Thyroid gland (tissue), 4 donors: ENCODE data around the gene PHF13. TPM values are rescaled to one million over a fixed set of nuclear protein-coding genes. Genes with fewer than 3 reads are reported as not detected.

Experiments
- DNase-seq, 2 donors: peaks; one replicate each; pipeline ENCODE4 v3.0.0-alpha.2; 2019
- H3K27ac ChIP-seq, 3 donors: fragments of 200-600 bp; sonication (generic); 1 replicate in 2 of 3; 2 replicates in 1 of 3; pipeline ENCODE4 v1.5.1; 2016 to 2019; ENCODE audit warnings: mild to moderate bottlenecking in 1 of 3, moderate library complexity in 1 of 3
- H3K27me3 ChIP-seq: fragments of 200-600 bp; sonication (generic); one replicate; pipeline ENCODE4 v1.5.1; 2019
- H3K36me3 ChIP-seq, 2 donors: fragments of 200-600 bp; sonication (generic); one replicate each; pipeline ENCODE4 v1.5.1; 2016 to 2019
- H3K4me1 ChIP-seq, 2 donors: fragments of 200-600 bp; sonication (generic); one replicate each; pipeline ENCODE4 v1.5.1; 2017 to 2019
- H3K4me3 ChIP-seq, 3 donors: fragments of 200-600 bp; sonication (generic); replicated peaks in 1 of 3; 1 replicate in 2 of 3; 2 replicates in 1 of 3; pipeline ENCODE4 v1.5.1; 2016; ENCODE audit warnings: mild to moderate bottlenecking in 1 of 3
- H3K9me3 ChIP-seq: fragments of 200-600 bp; sonication (generic); one replicate; pipeline ENCODE4 v1.5.1; 2017
- CTCF ChIP-seq, 6 experiments: fragments of 200-600 bp in 3 of 6; fragments of 450-650 bp in 3 of 6; sonication (generic) in 3 of 6; IDR thresholded peaks; one replicate each; pipeline ENCODE4 v1.5.1; 2016 to 2019; ENCODE audit warnings: antibody characterized with exemption in 6 of 6, mild to moderate bottlenecking in 2 of 6, inconsistent platforms in 1 of 6, moderate library complexity in 1 of 6
- POLR2A ChIP-seq, 2 donors: fragments of 450-650 bp; IDR thresholded peaks; one replicate each; pipeline ENCODE4 v1.6.1; 2017; ENCODE audit warnings: antibody characterized with exemption in 2 of 2, mild to moderate bottlenecking in 2 of 2, moderate library complexity in 1 of 2
- WGBS, 2 donors: methylation state at CpG; one replicate each; pipeline ENCODE4 v1.1.5; 2017; 5-methylcytosine and 5-hydroxymethylcytosine counted together
- intact Hi-C: fragments of 100-400 bp; cut with DNase I; formaldehyde crosslinking; loops from one replicate; pipeline ENCODE4 v1.15.1; 2023
- total RNA-seq, 4 donors: library from RNA; depleted of rRNA; stranded (reverse); fragments of >200 nt; gene quantifications; one replicate each; pipeline ENCODE4 v1.2.3, GENCODE V29; 2016

The PHF13 gene
- total RNA-seq: 10 to 100 TPM in 1 of 4 donors, 1 to 10 TPM in 3; 7.8 to 14.1 (median 9.5) TPM

GRCh38 chr1:6613361-6614018 lies at the start of gene PHF13:
Gene PHF13 (plus strand): TSS chr1:6613731. CDS start chr1:6614067, 336 bp downstream.
- peak within 1 kb of the TSS; percentile 69 to 100 (median 96) for H3K4me3 ChIP-seq
- H3K27ac ChIP-seq: peak within 1 kb of the TSS; percentile 93 to 95 (median 94)
- peaks cover 8 to 25% of the 10 kb centered on the region in 2 donors for H3K4me1 ChIP-seq
- TF ChIP-seq POLR2A (IDR thresholded peaks at IDR 0.05) (peak in 1 of 2 donors; percentile 75), CTCF (IDR thresholded peaks at IDR 0.05) (no peak)
- no peaks in the 10 kb centered on the region for H3K27me3 ChIP-seq
- H3K36me3 ChIP-seq: no peaks in the 10 kb centered on the region
- WGBS, 2 donors: no CpG with 5 or more reads among the region's 84 CpGs
- no peaks in the 10 kb centered on the region for H3K9me3 ChIP-seq
- intact Hi-C loops: loop anchor here (2.0 kb wide), 1 partner anchor 13 kb away; no protein-coding TSS in a partner anchor
- peak; percentile 99 to 100 for DNase-seq

- H3K4me3 ChIP-seq: no peak overlapping the region
- DNase-seq: no peak
- 89 to 91% methylated on average over 11 of the region's 11 CpGs for WGBS, 2 donors
- H3K27me3 ChIP-seq: no peaks in the 10 kb centered on the region
- no peak for TF ChIP-seq CTCF (IDR thresholded peaks at IDR 0.05)
- TF ChIP-seq POLR2A (IDR thresholded peaks at IDR 0.05): no peak
- H3K27ac ChIP-seq: no peak overlapping the region
- intact Hi-C loops: no loop called here
- H3K9me3 ChIP-seq: no peaks in the 10 kb centered on the region
- no peaks in the 10 kb centered on the region for H3K4me1 ChIP-seq
- H3K36me3 ChIP-seq: no peaks in the 10 kb centered on the region
Measured at GRCh38 chr1:6569033-6569432, 44.5 kb upstream of the PHF13 start.

GRCh38 chr1:6570100-6570499 lies 43.4 kb upstream of the PHF13 start:
- DNase-seq: no peak
- H3K27me3 ChIP-seq: no peaks in the 10 kb centered on the region
- no peak overlapping the region for H3K27ac ChIP-seq
- intact Hi-C loops: no loop called here
- WGBS, 2 donors: 64 to 73% methylated on average over 3 of the region's 3 CpGs
- no peaks in the 10 kb centered on the region for H3K4me1 ChIP-seq
- no peaks in the 10 kb centered on the region for H3K9me3 ChIP-seq
- no peaks in the 10 kb centered on the region for H3K36me3 ChIP-seq
- TF ChIP-seq POLR2A (IDR thresholded peaks at IDR 0.05) (no peak), CTCF (IDR thresholded peaks at IDR 0.05) (no peak)
- no peak overlapping the region for H3K4me3 ChIP-seq

GRCh38 chr1:6570987-6571386 lies 42.5 kb upstream of the PHF13 start:
- 52 to 68% methylated on average over 3 to 4 of the region's 5 CpGs for WGBS, 2 donors
- no peak for DNase-seq
- Histone ChIP-seq H3K27me3 (no peaks in the 10 kb centered on the region), H3K4me3 (no peak overlapping the region), H3K9me3 (no peaks in the 10 kb centered on the region), H3K4me1 (no peaks in the 10 kb centered on the region), H3K27ac (no peak overlapping the region), H3K36me3 (no peaks in the 10 kb centered on the region)
- no peak for TF ChIP-seq POLR2A (IDR thresholded peaks at IDR 0.05)
- no peak for TF ChIP-seq CTCF (IDR thresholded peaks at IDR 0.05)
- intact Hi-C loops: no loop called here

GRCh38 chr1:6572653-6573383 lies 40.7 kb upstream of the PHF13 start:
- TF ChIP-seq CTCF (IDR thresholded peaks at IDR 0.05) (no peak), POLR2A (IDR thresholded peaks at IDR 0.05) (no peak)
- H3K27me3 ChIP-seq: no peaks in the 10 kb centered on the region
- no peaks in the 10 kb centered on the region for H3K36me3 ChIP-seq
- no peak overlapping the region for H3K27ac ChIP-seq
- intact Hi-C loops: no loop called here
- no peaks in the 10 kb centered on the region for H3K9me3 ChIP-seq
- 72 to 75% methylated on average over 12 of the region's 12 CpGs for WGBS, 2 donors
- DNase-seq: no peak
- no peaks in the 10 kb centered on the region for H3K4me1 ChIP-seq
- H3K4me3 ChIP-seq: no peak overlapping the region
